Keratinocyte (primary cell): ENCODE data around the gene XG. TPM values are rescaled to one million over a fixed set of nuclear protein-coding genes. Genes with fewer than 3 reads are reported as not detected.

Source experiments
- DNase-seq: peaks from one replicate; pipeline ENCODE4 v3.0.0-alpha.2; 2011; ENCODE audit warnings: low read depth, missing footprints, low spot score
- FAIRE-seq: peaks from 2 replicates; lab custom pipeline; 2011; peaks lifted over from hg19 to GRCh38; lab: Jason Lieb, UNC
- H2AFZ ChIP-seq: 2 replicates; pipeline ENCODE4 v1.6.0; 2012; ENCODE audit warnings: low read length, control low read depth, inconsistent platforms; ENCODE audit not compliant: control insufficient read depth
- H3K27ac ChIP-seq: 2 replicates; pipeline ENCODE4 v1.5.1; 2011; ENCODE audit warnings: low read length; ENCODE audit not compliant: control insufficient read depth, insufficient read depth
- H3K27me3 ChIP-seq: 3 replicates; pipeline ENCODE4 v1.6.0; 2011; ENCODE audit warnings: low read length; ENCODE audit not compliant: control insufficient read depth, insufficient read depth; ENCODE audit errors: extremely low read depth
- H3K36me3 ChIP-seq, 2 experiments: 2 replicates in 1 of 2; 3 replicates in 1 of 2; pipeline ENCODE4 v1.5.1; 2011; ENCODE audit warnings: low read length in 2 of 2, mild to moderate bottlenecking in 1 of 2; ENCODE audit not compliant: control insufficient read depth in 2 of 2, insufficient read depth in 2 of 2; ENCODE audit errors: extremely low read depth in 1 of 2
- H3K4me1 ChIP-seq: 3 replicates; pipeline ENCODE4 v1.5.1; 2011; ENCODE audit warnings: low read length; ENCODE audit not compliant: control insufficient read depth, insufficient read depth; ENCODE audit errors: extremely low read depth
- H3K4me2 ChIP-seq: 3 replicates; pipeline ENCODE4 v1.6.0; 2011; ENCODE audit warnings: low read depth, low read length; ENCODE audit not compliant: control insufficient read depth, insufficient read depth; ENCODE audit errors: extremely low read depth
- H3K4me3 ChIP-seq, 3 experiments: fragments of 200-600 bp in 1 of 3; sonication (generic) in 1 of 3; 2 replicates in 2 of 3; 3 replicates in 1 of 3; pipeline ENCODE4 v1.5.1; 2011 to 2016; ENCODE audit warnings: low read length in 3 of 3, mild to moderate bottlenecking in 3 of 3, control low read depth in 2 of 3, inconsistent platforms in 1 of 3, low read depth in 1 of 3, mixed read lengths in 1 of 3, mixed run types in 1 of 3, moderate library complexity in 1 of 3; ENCODE audit not compliant: control insufficient read depth in 2 of 3, insufficient read depth in 2 of 3; ENCODE audit errors: extremely low read depth in 1 of 3
- H3K79me2 ChIP-seq: 2 replicates; pipeline ENCODE4 v1.6.0; 2012; ENCODE audit warnings: low read length; ENCODE audit not compliant: control insufficient read depth, insufficient read depth
- H3K9ac ChIP-seq: 3 replicates; pipeline ENCODE4 v1.6.0; 2011; ENCODE audit warnings: low read length; ENCODE audit not compliant: control insufficient read depth, insufficient read depth; ENCODE audit errors: extremely low read depth
- H3K9me1 ChIP-seq: 3 replicates; pipeline ENCODE4 v1.6.0; 2011; ENCODE audit warnings: low read length; ENCODE audit not compliant: control insufficient read depth, insufficient read depth; ENCODE audit errors: extremely low read depth
- H3K9me3 ChIP-seq: 2 replicates; pipeline ENCODE4 v1.5.1; 2012; ENCODE audit warnings: low read depth, low read length; ENCODE audit not compliant: control insufficient read depth
- H4K20me1 ChIP-seq: 3 replicates; pipeline ENCODE4 v1.6.0; 2011; ENCODE audit warnings: low read length; ENCODE audit not compliant: control insufficient read depth, insufficient read depth; ENCODE audit errors: extremely low read depth
- EZH2 ChIP-seq: IDR thresholded peaks from one replicate; pipeline ENCODE4 v1.6.1; 2012; ENCODE audit warnings: inconsistent platforms, mild to moderate bottlenecking, low read length, moderate library complexity
- dilution Hi-C: fragments of 300-500 bp; cut with MboI; formaldehyde crosslinking; loops from one replicate; pipeline ENCODE4 v1.7.0; 2020; ENCODE audit warnings: low sequenced_read_pairs; ENCODE audit not compliant: extremely low pct_ligation_motif_present
- polyA plus RNA-seq, 5 experiments: library from polyadenylated mRNA; depleted of rRNA in 3 of 5; stranded (reverse) in 3 of 5; stranded (forward) in 1 of 5; unstranded in 1 of 5; fragments of >200 nt; gene quantifications; 1 replicate in 1 of 5; 2 replicates in 3 of 5; 3 replicates in 1 of 5; pipeline versions ENCODE4 v1.2.1 to v1.2.3, GENCODE V29; 2011 to 2012; ENCODE audit warnings: missing spikeins in 2 of 5, low read depth in 1 of 5, low replicate concordance in 1 of 5
- TF ChIP-seq, protein P1 (sequence below), 3 experiments: IDR thresholded peaks in 1 of 3; conservative IDR thresholded peaks in 1 of 3; optimal IDR thresholded peaks in 1 of 3; 2 replicates in 2 of 3; 3 replicates in 1 of 3; pipeline versions ENCODE3 to v1.5.1; 2011; ENCODE audit warnings: low read length in 3 of 3, mild to moderate bottlenecking in 3 of 3, moderate library complexity in 2 of 3, control low read depth in 1 of 3, inconsistent platforms in 1 of 3; ENCODE audit not compliant: insufficient read depth in 2 of 3; ENCODE audit errors: extremely low read depth in 1 of 3

The XG gene
- polyA plus RNA-seq, 1 donor (not counting 4 experiments of a cell fraction or from before 2014, with no cell fraction given), result 70.9 TPM

DNA sequence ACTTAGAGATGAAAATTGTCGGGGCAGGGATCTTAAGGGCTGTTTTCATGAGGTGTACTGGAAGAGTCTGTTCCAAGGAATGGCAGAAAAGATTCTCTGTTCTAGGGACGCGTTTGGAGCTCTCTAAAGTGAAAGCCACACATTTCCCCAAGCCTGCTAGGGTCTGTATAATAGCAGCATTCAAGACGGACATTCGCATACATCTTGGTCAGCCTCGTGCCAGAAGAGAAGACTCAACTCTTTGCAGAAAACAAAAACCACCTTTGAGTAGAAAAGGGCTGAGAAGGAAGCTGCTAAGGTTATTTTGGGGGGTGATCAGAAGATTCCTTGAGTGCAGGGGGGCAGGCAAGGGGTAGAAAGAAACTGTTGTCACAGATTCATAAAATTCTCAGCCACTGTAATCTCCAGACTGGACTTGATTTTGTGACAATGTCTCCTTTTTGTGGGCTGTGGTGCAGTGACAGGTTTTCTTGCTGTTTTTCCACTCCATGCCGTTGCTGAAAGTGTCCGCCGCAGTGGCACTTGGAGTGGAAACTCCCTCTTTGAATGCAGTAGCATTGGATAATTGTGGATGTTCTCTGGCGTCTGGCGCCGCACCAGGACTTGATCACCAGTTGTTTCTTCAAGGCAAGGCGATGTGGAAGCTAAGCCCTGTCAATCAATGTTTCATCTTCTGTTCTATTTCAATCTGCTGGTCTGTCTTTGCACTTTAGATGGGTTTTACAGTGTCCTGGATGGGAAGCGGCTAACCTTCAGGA, 79.8 kb downstream of the XG start:
- DNase-seq (no peak), FAIRE-seq (no peak)
- no peaks in the 10 kb centered on the region for H3K9me3 ChIP-seq
- no peaks in the 10 kb centered on the region for H4K20me1 ChIP-seq
- H2AFZ ChIP-seq, result no peak overlapping the region
- no peak overlapping the region for H3K9ac ChIP-seq
- H3K27ac ChIP-seq, result no peak overlapping the region
- no peaks in the 10 kb centered on the region for H3K79me2 ChIP-seq
- no peak overlapping the region for H3K4me2 ChIP-seq
- no peak overlapping the region for H3K4me3 ChIP-seq
- no peaks in the 10 kb centered on the region for H3K9me1 ChIP-seq
- H3K4me1 ChIP-seq, result no peaks in the 10 kb centered on the region
- TF ChIP-seq, protein P1, sequence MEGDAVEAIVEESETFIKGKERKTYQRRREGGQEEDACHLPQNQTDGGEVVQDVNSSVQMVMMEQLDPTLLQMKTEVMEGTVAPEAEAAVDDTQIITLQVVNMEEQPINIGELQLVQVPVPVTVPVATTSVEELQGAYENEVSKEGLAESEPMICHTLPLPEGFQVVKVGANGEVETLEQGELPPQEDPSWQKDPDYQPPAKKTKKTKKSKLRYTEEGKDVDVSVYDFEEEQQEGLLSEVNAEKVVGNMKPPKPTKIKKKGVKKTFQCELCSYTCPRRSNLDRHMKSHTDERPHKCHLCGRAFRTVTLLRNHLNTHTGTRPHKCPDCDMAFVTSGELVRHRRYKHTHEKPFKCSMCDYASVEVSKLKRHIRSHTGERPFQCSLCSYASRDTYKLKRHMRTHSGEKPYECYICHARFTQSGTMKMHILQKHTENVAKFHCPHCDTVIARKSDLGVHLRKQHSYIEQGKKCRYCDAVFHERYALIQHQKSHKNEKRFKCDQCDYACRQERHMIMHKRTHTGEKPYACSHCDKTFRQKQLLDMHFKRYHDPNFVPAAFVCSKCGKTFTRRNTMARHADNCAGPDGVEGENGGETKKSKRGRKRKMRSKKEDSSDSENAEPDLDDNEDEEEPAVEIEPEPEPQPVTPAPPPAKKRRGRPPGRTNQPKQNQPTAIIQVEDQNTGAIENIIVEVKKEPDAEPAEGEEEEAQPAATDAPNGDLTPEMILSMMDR (optimal IDR thresholded peaks at IDR 0.05 in 1 of 3, IDR thresholded peaks at IDR 0.05 in 1 of 3, conservative IDR thresholded peaks at IDR 0.05 in 1 of 3; ENCODE audit: extremely low read depth in 1 of 3, insufficient read depth in 2 of 3, low read length in 3 of 3), result no peak
- TF ChIP-seq EZH2, result no peak
- H3K36me3 ChIP-seq, result no peaks in the 10 kb centered on the region
- H3K27me3 ChIP-seq, result peaks cover 30% of the 10 kb centered on the region
- dilution Hi-C loops, result no loop called here

DNA sequence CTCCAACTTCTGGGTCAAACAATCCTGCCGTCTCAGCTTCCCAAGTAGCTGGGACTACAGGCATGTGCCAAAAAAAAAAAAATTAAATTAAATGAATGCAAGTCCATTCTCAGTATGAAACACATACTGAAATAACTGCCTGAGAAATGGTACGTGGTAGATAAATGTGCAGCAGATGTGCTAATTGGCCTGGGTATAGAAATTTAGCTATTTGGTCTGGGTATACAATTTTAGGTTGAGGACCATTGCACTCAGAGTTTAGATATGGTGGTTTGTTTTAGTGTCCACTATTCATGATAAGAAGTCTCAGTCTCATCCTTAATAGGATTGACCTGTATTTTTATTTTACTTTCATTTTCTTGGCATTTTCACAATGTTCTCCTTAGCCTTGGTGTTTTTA, 86.1 kb downstream of the XG start:
- no peaks in the 10 kb centered on the region for H3K4me1 ChIP-seq
- no peak for FAIRE-seq
- H3K27ac ChIP-seq, result no peak overlapping the region
- H3K79me2 ChIP-seq, result no peaks in the 10 kb centered on the region
- H3K27me3 ChIP-seq, result no peaks in the 10 kb centered on the region
- DNase-seq, result no peak
- no peak overlapping the region for H3K9ac ChIP-seq
- H3K4me2 ChIP-seq, result no peak overlapping the region
- H3K9me3 ChIP-seq, result peaks cover 2% of the 10 kb centered on the region
- H3K4me3 ChIP-seq, result no peak overlapping the region
- H4K20me1 ChIP-seq, result no peaks in the 10 kb centered on the region
- no peak for TF ChIP-seq EZH2
- TF ChIP-seq, protein P1 (optimal IDR thresholded peaks at IDR 0.05 in 1 of 3, IDR thresholded peaks at IDR 0.05 in 1 of 3, conservative IDR thresholded peaks at IDR 0.05 in 1 of 3; ENCODE audit: extremely low read depth in 1 of 3, insufficient read depth in 2 of 3, low read length in 3 of 3), result no peak
- no peaks in the 10 kb centered on the region for H3K9me1 ChIP-seq
- dilution Hi-C loops, result no loop called here
- H3K36me3 ChIP-seq, result no peaks in the 10 kb centered on the region
- H2AFZ ChIP-seq, result no peak overlapping the region
